ENCODE data around the gene CDKL1.
"Not testable (repeated sequence)": the region's sequence is repeated elsewhere in the genome, so short reads cannot be mapped to it uniquely, and the experiment has no call there.

CDKL1 gene

DNA sequence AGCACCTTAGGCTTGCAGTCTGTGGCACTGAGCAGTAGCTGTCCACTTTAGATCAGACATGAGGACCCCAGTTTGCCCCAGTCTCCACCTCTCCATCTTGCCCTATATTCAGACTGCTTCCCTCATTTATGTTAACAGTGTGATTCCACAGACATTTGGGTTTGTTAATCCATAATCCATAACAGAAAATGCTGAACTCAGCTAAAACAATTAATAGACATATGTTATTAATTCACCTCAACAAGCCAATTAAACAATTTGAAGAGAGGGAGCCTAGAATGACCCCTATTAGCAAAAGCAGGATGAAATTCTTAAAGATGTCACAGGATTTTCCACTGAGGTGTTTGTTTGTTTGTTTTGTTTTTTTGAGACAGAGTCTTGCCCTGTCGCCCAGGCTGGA, 9.1 kb downstream of the CDKL1 start:
- DNase-seq (ENCODE audit: low spot score) = no peak

- no peak for DNase-seq (ENCODE audit: low spot score)
Measured at GRCh38 chr14:50383618-50384225, 13.0 kb downstream of the CDKL1 start.

- no peak for DNase-seq (ENCODE audit: low spot score)
Measured at GRCh38 chr14:50381823-50382287, 14.8 kb downstream of the CDKL1 start.

DNA sequence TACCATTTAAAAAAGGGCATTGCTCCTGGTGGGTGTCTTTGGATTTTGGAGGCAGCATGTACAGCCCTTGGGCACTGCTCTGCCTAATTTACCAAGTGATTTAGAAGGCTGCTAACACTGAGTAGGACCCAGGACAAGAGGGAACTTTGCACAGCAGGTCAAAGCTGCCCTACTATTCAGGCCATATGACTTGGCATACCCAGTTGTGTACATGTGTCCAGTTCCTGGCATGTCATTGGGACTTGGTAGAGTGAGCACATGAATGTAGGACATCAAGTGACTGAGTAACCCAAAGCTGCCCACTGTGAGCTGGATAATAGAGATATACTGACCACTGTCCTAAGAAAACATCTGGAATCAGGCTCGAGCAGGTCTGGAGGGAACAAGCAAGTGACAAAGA, 15.7 kb downstream of the CDKL1 start:
- DNase-seq (ENCODE audit: low spot score) = no peak

GRCh38 chr14:50380455-50380854, 16.2 kb downstream of the CDKL1 start:
- no peak for DNase-seq (ENCODE audit: low spot score)

DNA sequence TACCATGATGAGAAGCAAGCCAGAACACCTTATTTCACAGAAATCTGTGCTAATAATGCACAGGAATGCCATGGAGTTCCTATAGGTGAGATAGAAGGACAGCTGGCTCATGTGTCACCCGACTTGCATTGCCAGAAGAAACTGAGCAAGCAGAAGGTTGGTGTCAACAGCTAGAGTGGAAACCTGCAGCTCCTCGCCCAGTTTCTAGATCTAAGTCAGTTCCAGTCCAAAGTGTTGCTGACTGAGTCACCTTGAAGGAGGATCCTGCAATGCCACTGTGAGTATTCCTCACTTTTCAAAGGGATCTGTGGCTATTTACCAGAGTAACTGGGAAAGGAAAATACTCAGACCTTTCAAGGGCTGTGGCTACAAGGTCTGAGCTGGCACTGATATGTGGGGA, 17.1 kb downstream of the CDKL1 start:
- DNase-seq (ENCODE audit: low spot score) = no peak

- no peak for DNase-seq (ENCODE audit: low spot score)
Measured at GRCh38 chr14:50377550-50378085, 19.1 kb downstream of the CDKL1 start.

GRCh38 chr14:50375760-50376159, 20.9 kb downstream of the CDKL1 start:
- DNase-seq (ENCODE audit: low spot score) = no peak

DNA sequence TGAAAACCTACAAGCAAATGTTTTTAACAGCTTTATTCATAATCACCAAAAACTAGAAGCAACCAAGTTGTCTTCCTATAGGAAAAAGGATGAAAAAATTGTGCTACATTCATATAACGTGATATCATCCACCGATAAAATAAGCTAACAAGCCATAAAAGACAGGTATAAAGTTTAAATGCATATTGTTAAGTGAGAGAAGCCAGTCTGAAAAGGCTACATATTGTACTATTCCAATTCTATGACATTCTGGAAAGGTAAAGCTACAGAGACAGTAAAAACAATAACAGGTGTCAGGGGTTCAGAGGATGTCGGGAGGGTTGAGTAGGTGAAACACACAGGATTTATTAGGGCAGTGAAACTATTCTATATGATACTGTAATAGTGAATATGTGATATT, 22.7 kb downstream of the CDKL1 start:
- DNase-seq (ENCODE audit: low spot score) = no peak

DNA sequence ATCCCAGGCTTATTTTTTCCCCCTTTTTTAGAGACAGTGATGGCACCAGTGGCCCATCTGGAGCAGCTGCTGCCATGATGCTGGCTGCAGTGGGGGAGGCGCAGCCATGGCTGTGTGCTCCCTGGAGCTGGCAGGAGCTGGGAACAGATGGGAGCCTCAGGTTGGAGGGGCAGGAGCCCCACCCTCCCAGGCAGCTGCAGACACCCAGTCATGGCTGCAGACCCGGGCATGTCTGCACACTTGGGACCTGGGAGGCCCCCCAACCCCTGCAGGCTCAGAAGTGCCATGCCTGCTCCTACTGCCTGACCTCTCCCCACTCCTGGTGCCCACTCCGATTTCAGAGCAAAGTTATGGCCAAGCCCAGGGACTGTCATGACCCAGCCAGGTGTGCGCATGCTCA, 25.1 kb downstream of the CDKL1 start:
- DNase-seq (ENCODE audit: low spot score) = no peak

GRCh38 chr14:50366589-50366988, 30.1 kb downstream of the CDKL1 start:
- no peak for DNase-seq (ENCODE audit: low spot score)

- DNase-seq (ENCODE audit: low spot score) = no peak
Measured at GRCh38 chr14:50366115-50366514, 30.6 kb downstream of the CDKL1 start.

DNA sequence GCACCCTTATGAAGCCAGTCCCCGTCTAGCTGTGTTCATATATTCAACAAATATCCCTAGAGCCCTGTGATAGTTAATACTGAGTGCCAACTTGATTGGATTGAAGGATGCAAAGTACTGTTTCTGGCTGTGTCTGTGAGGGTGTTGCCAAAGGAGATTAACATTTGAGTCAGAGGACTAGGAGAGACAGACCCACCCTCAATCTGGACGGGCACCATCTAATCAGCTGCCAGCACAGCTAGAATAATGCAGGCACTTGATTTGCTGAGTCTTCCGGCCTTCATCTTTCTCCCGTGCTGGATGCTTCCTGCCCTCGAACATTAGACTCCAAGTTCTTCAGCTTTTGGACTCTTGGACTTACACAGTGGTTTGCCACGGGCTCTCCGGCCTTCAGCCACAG, 31.1 kb downstream of the CDKL1 start:
- DNase-seq (ENCODE audit: low spot score) = not testable (repeated sequence)

DNA sequence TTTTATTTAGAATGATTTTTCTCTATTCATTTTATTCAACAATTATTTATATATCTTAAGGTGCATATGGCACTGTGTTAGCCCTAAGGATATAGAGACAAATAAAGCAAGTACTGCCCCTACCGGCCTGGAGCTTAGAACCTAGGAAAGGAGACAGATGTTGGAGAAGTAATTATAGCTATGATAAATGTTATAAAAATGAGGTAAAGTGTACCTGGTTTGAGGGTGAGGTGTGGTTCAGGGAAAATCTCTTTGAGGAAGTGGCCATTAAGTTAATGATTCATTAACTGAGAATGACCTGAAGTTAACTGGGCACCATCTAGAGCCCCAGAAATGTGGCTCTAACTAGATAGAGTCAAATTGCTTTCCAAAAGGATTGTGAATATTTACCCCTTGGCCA, 31.9 kb downstream of the CDKL1 start:
- DNase-seq (ENCODE audit: low spot score) = no peak

GRCh38 chr14:50363714-50364111, 33.0 kb downstream of the CDKL1 start:
- no peak for DNase-seq (ENCODE audit: low spot score)

DNA sequence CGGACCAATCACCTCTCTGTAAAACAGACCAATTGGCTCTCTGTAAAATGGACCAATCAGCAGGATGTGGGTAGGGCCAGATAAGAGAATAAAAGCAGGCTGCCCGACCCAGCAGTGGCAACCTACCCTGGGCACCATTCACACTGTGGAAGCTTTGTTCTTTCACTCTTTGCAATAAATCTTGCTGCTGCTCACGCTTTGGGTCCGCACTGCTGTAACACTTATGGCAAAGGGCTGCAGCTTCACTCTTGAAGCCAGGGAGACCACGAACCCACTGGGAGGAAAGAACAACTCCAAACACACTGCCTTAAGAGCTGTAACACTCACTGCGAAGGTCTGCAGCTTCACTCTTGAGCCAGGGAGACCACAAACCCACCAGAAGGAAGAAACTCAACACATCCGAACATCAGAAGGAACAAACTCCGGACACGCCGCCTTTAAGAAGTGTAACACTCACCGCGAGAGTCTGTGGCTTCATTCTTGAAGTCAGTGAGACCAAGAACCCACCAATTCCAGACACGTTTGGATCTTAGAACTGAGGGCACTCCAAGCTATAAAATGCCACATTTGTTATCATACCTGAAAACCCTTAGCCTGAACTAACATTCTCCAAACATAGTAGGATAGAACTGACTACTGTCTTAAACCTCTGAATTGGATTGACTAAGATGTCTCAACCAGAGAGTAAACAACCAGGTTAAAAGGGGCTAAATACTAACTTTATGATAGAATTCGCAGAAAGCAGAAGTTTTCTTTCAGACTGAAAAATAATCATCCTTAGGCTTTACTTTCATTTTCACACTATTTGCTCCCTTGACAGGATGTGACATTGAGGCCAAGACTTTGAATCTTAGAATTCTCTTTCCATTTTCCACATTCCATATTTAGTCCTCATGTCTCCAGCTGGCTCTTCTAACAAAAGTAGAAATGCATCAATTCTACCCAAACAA, 33.6 kb downstream of the CDKL1 start:
- no peak for DNase-seq (ENCODE audit: low spot score)

DNA sequence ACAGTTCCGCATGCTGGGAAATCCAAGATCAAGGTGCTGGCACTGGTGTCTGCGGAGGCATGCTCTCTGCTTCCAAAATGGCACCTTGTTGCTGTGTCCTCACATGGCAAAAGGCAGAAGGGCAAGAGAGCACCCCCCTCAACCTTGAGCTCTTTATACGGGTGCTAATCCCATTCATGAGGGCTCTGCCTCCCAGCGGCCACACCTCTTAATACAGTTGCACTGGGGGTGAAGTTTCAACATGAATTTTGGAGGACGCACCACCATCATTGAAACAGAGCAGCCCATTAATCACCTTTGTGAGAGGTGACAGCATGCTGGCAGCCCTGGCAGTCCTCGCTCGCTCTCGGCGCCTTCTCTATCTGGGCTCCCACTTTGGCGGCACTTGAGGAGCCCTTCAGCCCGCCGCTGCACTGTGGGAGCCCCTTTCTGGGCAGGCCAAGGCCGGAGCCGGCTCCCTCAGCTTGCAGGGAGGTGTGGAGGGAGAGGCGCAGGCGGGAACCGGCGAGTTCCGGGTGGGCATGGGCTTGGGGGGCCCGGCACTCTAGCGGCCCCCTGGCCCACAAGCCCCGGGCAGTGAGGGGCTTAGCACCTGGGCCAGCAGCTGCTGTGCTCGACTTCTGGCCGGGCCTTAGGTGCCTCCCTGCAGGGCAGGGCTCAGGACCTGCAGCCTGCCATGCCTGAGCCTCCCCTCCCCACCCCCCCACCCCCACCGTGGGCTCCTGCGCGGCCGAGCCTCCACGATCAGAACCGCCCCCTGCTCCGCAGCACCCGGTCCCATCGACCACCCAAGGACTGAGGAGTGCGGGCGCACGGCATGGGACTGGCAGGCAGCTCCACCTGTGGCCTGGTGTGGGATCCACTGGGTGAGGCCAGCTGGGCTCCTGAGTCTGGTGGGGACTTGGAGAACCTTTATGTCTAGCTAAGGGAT, 34.9 kb downstream of the CDKL1 start:
- DNase-seq (ENCODE audit: low spot score) = not testable (repeated sequence)

GRCh38 chr14:50360851-50361250, 35.8 kb downstream of the CDKL1 start:
- DNase-seq (ENCODE audit: low spot score) = no peak

GRCh38 chr14:50360093-50360492, 36.6 kb downstream of the CDKL1 start:
- DNase-seq (ENCODE audit: low spot score) = no peak

DNA sequence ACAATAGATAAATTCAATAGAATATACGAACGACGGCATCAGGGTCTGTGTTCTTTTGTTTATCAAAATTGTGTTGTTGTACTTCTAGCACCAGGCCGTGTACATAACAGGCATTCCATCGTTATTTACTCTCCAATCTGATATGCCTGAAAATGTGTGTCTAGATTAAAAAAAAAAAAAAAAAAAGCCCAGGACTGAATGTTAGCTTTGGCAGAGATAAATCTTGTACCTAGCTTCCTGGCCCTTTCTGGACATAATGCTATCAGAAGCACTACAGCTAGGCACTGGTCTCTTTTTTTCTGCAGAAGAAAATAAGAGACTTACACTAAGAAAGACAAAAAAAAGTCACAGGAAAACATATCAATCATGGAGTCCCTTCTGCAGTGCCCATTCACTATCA, 37.0 kb downstream of the CDKL1 start:
- DNase-seq (ENCODE audit: low spot score) = no peak

DNA sequence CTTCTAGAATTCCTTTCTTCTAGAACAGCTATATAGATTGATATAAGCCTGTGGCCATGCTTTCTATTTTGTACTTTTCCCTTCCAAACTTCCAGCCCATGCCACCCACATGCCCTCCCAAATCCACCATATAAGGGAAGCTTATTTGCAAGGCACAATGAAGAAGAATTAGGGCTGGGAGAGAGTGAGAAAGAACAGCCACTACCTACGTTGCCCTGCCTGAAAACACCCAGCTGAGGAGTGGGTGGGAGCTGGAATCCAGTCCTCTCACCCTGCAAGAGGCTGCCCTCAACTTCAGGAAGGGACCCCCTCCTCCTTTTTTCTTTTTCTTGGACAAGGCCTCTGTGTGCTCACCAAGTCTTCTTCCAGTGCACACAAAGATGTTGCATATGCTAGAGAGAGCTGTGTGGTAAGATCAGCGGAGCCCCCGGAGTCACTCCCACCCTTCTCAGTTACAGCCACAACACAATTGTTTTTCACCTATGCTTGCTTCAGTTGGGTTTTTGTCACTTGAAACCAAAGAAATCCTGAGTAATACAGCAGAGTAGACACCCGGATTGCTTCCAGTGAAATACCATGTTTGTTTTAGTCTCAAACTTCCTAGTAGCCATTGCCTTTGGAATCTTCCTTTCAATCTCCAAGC, 38.8 kb downstream of the CDKL1 start:
- DNase-seq (ENCODE audit: low spot score) = no peak

DNA sequence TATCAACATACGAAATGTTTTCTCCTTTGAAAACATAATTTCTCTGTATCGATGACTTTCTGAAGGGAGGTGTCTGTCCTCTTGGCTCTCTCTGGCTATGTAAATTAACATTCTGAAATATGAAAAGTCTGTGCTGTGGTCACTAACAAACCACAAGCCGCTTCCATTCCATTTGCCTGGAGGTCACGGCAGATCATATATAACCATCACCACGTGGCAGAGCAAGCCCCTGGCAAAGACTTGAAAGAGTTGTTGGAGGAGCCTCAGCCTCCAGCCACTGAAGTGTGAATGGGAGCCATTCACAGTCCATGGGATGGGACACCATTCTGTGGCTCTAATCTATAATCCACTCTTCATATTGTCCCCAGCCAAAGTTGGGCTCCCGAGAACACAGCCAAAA, 39.6 kb downstream of the CDKL1 start:
- DNase-seq (ENCODE audit: low spot score) = no peak
